Panc1 (cell line): ENCODE measurements around the gene PDE11A.

Source experiments
- CTCF ChIP-seq: fragments of 450-650 bp; IDR thresholded peaks from 2 replicates; pipeline ENCODE4 v1.5.1; 2017; ENCODE audit warnings: mild to moderate bottlenecking
- POLR2AphosphoS5 ChIP-seq: IDR thresholded peaks from 2 replicates; pipeline ENCODE4 v1.6.1; 2012; ENCODE audit warnings: mild to moderate bottlenecking, low read depth, low read length, moderate library complexity
- REST ChIP-seq, 2 experiments: IDR thresholded peaks; 2 replicates each; pipeline ENCODE4 v1.6.1; 2011 to 2012; ENCODE audit warnings: low read depth in 2 of 2, control low read depth in 1 of 2, low read length in 1 of 2, mild to moderate bottlenecking in 1 of 2, moderate library complexity in 1 of 2; ENCODE audit not compliant: insufficient read depth in 1 of 2
- SIN3A ChIP-seq: IDR thresholded peaks from 2 replicates; pipeline ENCODE4 v1.6.1; 2012; ENCODE audit warnings: low read depth, mild to moderate bottlenecking, low read length, moderate library complexity, borderline replicate concordance; ENCODE audit not compliant: insufficient read depth

GRCh38 chr2:178059681-178060080 is 12.9 kb downstream of the PDE11A start:
- no peak for TF ChIP-seq CTCF
- no peak for TF ChIP-seq REST (IDR thresholded peaks at IDR 0.05; ENCODE audit: insufficient read depth in 1 of 2, low read depth in 2 of 2, low read length in 1 of 2)
- TF ChIP-seq SIN3A: no peak
- no peak for TF ChIP-seq POLR2AphosphoS5
